H9 (cell line): ENCODE results near the gene ZAP70. TPM values are rescaled to one million over a fixed set of nuclear protein-coding genes. Genes with fewer than 3 reads are reported as not detected.
A peak's percentile ranks its signal among the peaks of the same experiment; 100 is the strongest.

ENCODE experiments used
- DNase-seq: peaks from one replicate; pipeline ENCODE4 v3.0.0-alpha.2; 2017
- H2AFZ ChIP-seq: one replicate; pipeline ENCODE4 v1.6.1; 2013; ENCODE audit warnings: mild to moderate bottlenecking, low read length, control low read depth, moderate library complexity
- H2AK5ac ChIP-seq: 2 replicates; pipeline ENCODE4 v1.6.1; 2013; ENCODE audit warnings: low read length, control low read depth, mixed read lengths; ENCODE audit not compliant: insufficient read length
- H2BK120ac ChIP-seq: one replicate; pipeline ENCODE4 v1.6.1; 2013; ENCODE audit warnings: low read depth, mild to moderate bottlenecking, low read length, control low read depth, inconsistent platforms; ENCODE audit not compliant: poor library complexity, severe bottlenecking
- H2BK12ac ChIP-seq: 2 replicates; pipeline ENCODE4 v1.6.1; 2013; ENCODE audit warnings: low read length, control low read depth, mixed read lengths, low read depth; ENCODE audit not compliant: insufficient read length
- H2BK15ac ChIP-seq: 2 replicates; pipeline ENCODE4 v1.6.1; 2013; ENCODE audit warnings: low read depth, low read length, control low read depth
- H2BK20ac ChIP-seq: one replicate; pipeline ENCODE4 v1.6.1; 2013; ENCODE audit warnings: low read depth, mild to moderate bottlenecking, low read length, control low read depth, inconsistent platforms; ENCODE audit not compliant: poor library complexity, severe bottlenecking
- H2BK5ac ChIP-seq: 2 replicates; pipeline ENCODE4 v1.6.1; 2013; ENCODE audit warnings: low read length, control low read depth, mixed read lengths; ENCODE audit not compliant: insufficient read length
- H3K14ac ChIP-seq: 2 replicates; pipeline ENCODE4 v1.6.1; 2013; ENCODE audit warnings: low read length, control low read depth; ENCODE audit not compliant: insufficient read depth
- H3K18ac ChIP-seq: 2 replicates; pipeline ENCODE4 v1.6.1; 2013; ENCODE audit warnings: low read depth, mild to moderate bottlenecking, mixed read lengths, low read length, control low read depth; ENCODE audit not compliant: insufficient read length
- H3K23ac ChIP-seq: 2 replicates; pipeline ENCODE4 v1.6.1; 2013; ENCODE audit warnings: low read length, control low read depth, mixed read lengths, low read depth; ENCODE audit not compliant: insufficient read length
- H3K23me2 ChIP-seq: 2 replicates; pipeline ENCODE4 v1.6.1; 2013; ENCODE audit warnings: low read depth, mild to moderate bottlenecking, mixed read lengths, low read length, control low read depth; ENCODE audit not compliant: insufficient read length, poor library complexity, severe bottlenecking
- H3K27ac ChIP-seq: 2 replicates; pipeline ENCODE4 v1.5.1; 2013; ENCODE audit warnings: low read length, control low read depth, mixed read lengths, low read depth; ENCODE audit not compliant: insufficient read length
- H3K27me3 ChIP-seq: 2 replicates; pipeline ENCODE4 v1.6.1; 2013; ENCODE audit warnings: low read length, control low read depth, inconsistent platforms; ENCODE audit not compliant: insufficient read depth
- H3K4ac ChIP-seq: 2 replicates; pipeline ENCODE4 v1.6.1; 2013; ENCODE audit warnings: low read depth, mild to moderate bottlenecking, control low read depth, inconsistent platforms, low read length, moderate library complexity
- H3K4me1 ChIP-seq: 2 replicates; pipeline ENCODE4 v1.6.1; 2013; ENCODE audit warnings: low read length, control low read depth, inconsistent platforms; ENCODE audit not compliant: insufficient read depth
- H3K4me2 ChIP-seq: 2 replicates; pipeline ENCODE4 v1.6.1; 2013; ENCODE audit warnings: low read length, control low read depth, mixed read lengths; ENCODE audit not compliant: insufficient read length, insufficient read depth
- H3K56ac ChIP-seq: 2 replicates; pipeline ENCODE4 v1.6.1; 2013; ENCODE audit warnings: low read depth, mild to moderate bottlenecking, mixed read lengths, low read length, control low read depth; ENCODE audit not compliant: insufficient read length
- H3K79me1 ChIP-seq: 2 replicates; pipeline ENCODE4 v1.6.1; 2013; ENCODE audit warnings: low read depth, mild to moderate bottlenecking, moderate library complexity, low read length, control low read depth, inconsistent platforms; ENCODE audit not compliant: insufficient read depth, poor library complexity, severe bottlenecking
- H3K79me2 ChIP-seq: 2 replicates; pipeline ENCODE4 v1.6.1; 2013; ENCODE audit warnings: low read length, control low read depth, inconsistent platforms; ENCODE audit not compliant: insufficient read depth
- H3K9ac ChIP-seq: 2 replicates; pipeline ENCODE4 v1.6.1; 2013; ENCODE audit warnings: low read length, control low read depth, mixed read lengths; ENCODE audit not compliant: insufficient read length; ENCODE audit errors: extremely low read depth
- H3K9me3 ChIP-seq: one replicate; pipeline ENCODE4 v1.6.1; 2013; ENCODE audit warnings: low read depth, low read length, inconsistent platforms; ENCODE audit not compliant: control insufficient read depth
- H3T11ph ChIP-seq: one replicate; pipeline ENCODE4 v1.6.1; 2013; ENCODE audit warnings: mild to moderate bottlenecking, low read length, control low read depth, inconsistent platforms
- H4K20me1 ChIP-seq: one replicate; pipeline ENCODE4 v1.6.1; 2013; ENCODE audit not compliant: control insufficient read depth, insufficient read length, insufficient read depth
- H4K5ac ChIP-seq: 2 replicates; pipeline ENCODE4 v1.6.1; 2013; ENCODE audit warnings: low read depth, mild to moderate bottlenecking, mixed read lengths, low read length, control low read depth; ENCODE audit not compliant: insufficient read length
- H4K8ac ChIP-seq: replicated peaks from 2 replicates; pipeline ENCODE4 v1.6.1; 2013; ENCODE audit warnings: low read length, control low read depth, mixed read lengths, low read depth; ENCODE audit not compliant: insufficient read length
- H4K91ac ChIP-seq: 2 replicates; pipeline ENCODE4 v1.6.1; 2013; ENCODE audit warnings: low read depth, mild to moderate bottlenecking, moderate library complexity, mixed read lengths, low read length, control low read depth; ENCODE audit not compliant: insufficient read length
- H3K27ac Mint-ChIP-seq, 3 experiments: 2 replicates in 2 of 3; 3 replicates in 1 of 3; pipeline ENCODE4 v1.8.0; 2020 to 2021; ENCODE audit warnings: mixed read lengths in 3 of 3, mild to moderate bottlenecking in 1 of 3, moderate library complexity in 1 of 3
- H3K27me3 Mint-ChIP-seq: 2 replicates; pipeline ENCODE4 v1.8.0; 2021; ENCODE audit warnings: low read depth, mild to moderate bottlenecking, moderate library complexity, mixed read lengths
- H3K36me3 Mint-ChIP-seq, 3 experiments: 2 replicates in 2 of 3; 3 replicates in 1 of 3; pipeline ENCODE4 v1.8.0; 2020 to 2021; ENCODE audit warnings: low read depth in 3 of 3, mixed read lengths in 3 of 3; ENCODE audit not compliant: insufficient read depth in 1 of 3
- H3K4me1 Mint-ChIP-seq, 2 experiments: 2 replicates each; pipeline ENCODE4 v1.8.0; 2020; ENCODE audit warnings: mixed read lengths in 2 of 2
- H3K4me3 Mint-ChIP-seq, 2 experiments: 2 replicates in 1 of 2; 3 replicates in 1 of 2; pipeline ENCODE4 v1.8.0; 2020 to 2021; ENCODE audit warnings: mild to moderate bottlenecking in 2 of 2, mixed read lengths in 2 of 2, moderate library complexity in 1 of 2
- H3K9me3 Mint-ChIP-seq, 2 experiments: 2 replicates in 1 of 2; 3 replicates in 1 of 2; pipeline ENCODE4 v1.8.0; 2020; ENCODE audit warnings: mild to moderate bottlenecking in 2 of 2, mixed read lengths in 2 of 2, moderate library complexity in 1 of 2
- CTCF ChIP-seq: fragments of 200-600 bp; sonication (generic); conservative IDR thresholded peaks from 3 replicates; pipeline ENCODE4 v1.8.0; 2021; ENCODE audit warnings: antibody characterized with exemption, mild to moderate bottlenecking
- WGBS: extraction: QIAGEN DNeasy Blood & Tissue Kit; methylation state at CpG from one replicate; pipeline ENCODE4 v1.1.7; 2013; ENCODE audit warnings: missing lambda C conversion rate, low lambda C conversion rate, mixed read lengths; ENCODE audit not compliant: insufficient read length; ENCODE audit errors: extremely low coverage; 5-methylcytosine and 5-hydroxymethylcytosine counted together
- total RNA-seq: library from RNA; stranded (reverse); gene quantifications from 2 replicates; pipeline ENCODE4 v1.2.1, GENCODE V29; 2021

The ZAP70 gene
- total RNA-seq, 1 experiment from 2014 or later: 0.24 TPM

GRCh38 chr2:97755491-97755890 is 42.1 kb downstream of the ZAP70 start:
- Histone ChIP-seq H3K79me1 (no peaks in the 10 kb centered on the region), H3K9me3 (no peaks in the 10 kb centered on the region), H3K79me2 (no peaks in the 10 kb centered on the region), H3K27me3 (no peaks in the 10 kb centered on the region), H3K56ac (no peak overlapping the region), H2BK12ac (no peak overlapping the region), H3T11ph (no peak overlapping the region), H3K4me2 (no peak overlapping the region), H2BK15ac (no peak overlapping the region), H4K8ac (no peak overlapping the region), H3K4ac (no peak overlapping the region), H3K23ac (no peak overlapping the region), H4K5ac (no peak overlapping the region), H4K20me1 (no peaks in the 10 kb centered on the region), H3K18ac (no peak overlapping the region), H3K14ac (no peak overlapping the region), H2BK20ac (no peak overlapping the region), H2AFZ (no peak overlapping the region), H3K9ac (no peak overlapping the region), H2BK5ac (no peak overlapping the region), H3K4me1 (no peaks in the 10 kb centered on the region), H3K27ac (no peak overlapping the region), H2BK120ac (no peak overlapping the region), H4K91ac (no peak overlapping the region), H2AK5ac (no peak overlapping the region), H3K23me2 (no peaks in the 10 kb centered on the region)
- H3K4me3 Mint-ChIP-seq: no peak overlapping the region
- no peak for TF ChIP-seq CTCF
- WGBS: no CpG with 5 or more reads among the region's 2 CpGs
- peaks cover 4 to 50% (median 39%) of the 10 kb centered on the region in 3 experiments; a peak in 5 of 7 replicates for H3K36me3 Mint-ChIP-seq
- no peaks in the 10 kb centered on the region for H3K27me3 Mint-ChIP-seq
- peaks cover 21 to 28% of the 10 kb centered on the region in 2 experiments for H3K4me1 Mint-ChIP-seq
- H3K27ac Mint-ChIP-seq: peak overlapping the region in 2 of 3 experiments; percentile 7 to 9; a peak in 1 of 7 replicates
- no peaks in the 10 kb centered on the region for H3K9me3 Mint-ChIP-seq
- DNase-seq: no peak
